ENCODE data around the gene NCOA6.
"Not testable (repeated sequence)": the region's sequence is repeated elsewhere in the genome, so short reads cannot be mapped to it uniquely, and the experiment has no call there.

NCOA6 gene

GRCh38 chr20:34717230-34718095 is 108.0 kb downstream of the NCOA6 start:
- no peak for TF ChIP-seq CTCF (IDR thresholded peaks at IDR 0.05; ENCODE audit: extremely low read depth, insufficient read depth, missing control alignments)
- DNase-seq (ENCODE audit: low spot score) = no peak
- in situ Hi-C loops (cut with MboI; ENCODE audit: low pct_unique_long_range_greater_than_20kb, low sequenced_read_pairs, unreplicated experiment) = loop anchor here (25.0 kb wide), 1 partner anchor 405 kb away; the partner anchor contains the start of gene AHCY

GRCh38 chr20:34716921-34717229 is 108.6 kb downstream of the NCOA6 start:
- in situ Hi-C loops (cut with MboI; ENCODE audit: low pct_unique_long_range_greater_than_20kb, low sequenced_read_pairs, unreplicated experiment) = loop anchor here (25.0 kb wide), 1 partner anchor 405 kb away; the partner anchor contains the start of gene AHCY
- no peak for DNase-seq (ENCODE audit: low spot score)
- no peak for TF ChIP-seq CTCF (IDR thresholded peaks at IDR 0.05; ENCODE audit: extremely low read depth, insufficient read depth, missing control alignments)

- TF ChIP-seq CTCF (IDR thresholded peaks at IDR 0.05; ENCODE audit: extremely low read depth, insufficient read depth, missing control alignments) = no peak
- DNase-seq (ENCODE audit: low spot score) = no peak
- in situ Hi-C loops (cut with MboI; ENCODE audit: low pct_unique_long_range_greater_than_20kb, low sequenced_read_pairs, unreplicated experiment) = loop anchor here (25.0 kb wide), 1 partner anchor 403 kb away; the partner anchor contains the start of gene AHCY
Measured at GRCh38 chr20:34715384-34715783, 110.1 kb downstream of the NCOA6 start.

- not testable (repeated sequence) for DNase-seq (ENCODE audit: low spot score)
- in situ Hi-C loops (cut with MboI; ENCODE audit: low pct_unique_long_range_greater_than_20kb, low sequenced_read_pairs, unreplicated experiment) = loop anchor here (25.0 kb wide), 1 partner anchor 402 kb away; the partner anchor contains the start of gene AHCY
Measured at GRCh38 chr20:34713944-34714515, 111.4 kb downstream of the NCOA6 start.

GRCh38 chr20:34713194-34713943 is 112.1 kb downstream of the NCOA6 start:
- no peak for TF ChIP-seq CTCF (IDR thresholded peaks at IDR 0.05; ENCODE audit: extremely low read depth, insufficient read depth, missing control alignments)
- no peak for DNase-seq (ENCODE audit: low spot score)
- in situ Hi-C loops (cut with MboI; ENCODE audit: low pct_unique_long_range_greater_than_20kb, low sequenced_read_pairs, unreplicated experiment) = loop anchor here (25.0 kb wide), 1 partner anchor 401 kb away; the partner anchor contains the start of gene AHCY

GRCh38 chr20:34712525-34713192 is 112.8 kb downstream of the NCOA6 start:
- no peak for DNase-seq (ENCODE audit: low spot score)
- no peak for TF ChIP-seq CTCF (IDR thresholded peaks at IDR 0.05; ENCODE audit: extremely low read depth, insufficient read depth, missing control alignments)
- in situ Hi-C loops (cut with MboI; ENCODE audit: low pct_unique_long_range_greater_than_20kb, low sequenced_read_pairs, unreplicated experiment) = loop anchor here (25.0 kb wide), 1 partner anchor 400 kb away; the partner anchor contains the start of gene AHCY
